GM21717 (cell line): ENCODE measurements around the gene TACR2.

Source experiments
- ATAC-seq: cut with Tn5 transposase; IDR thresholded peaks from one replicate; pipeline ENCODE4 v1.9.1; 2021; ENCODE audit warnings: mild to moderate bottlenecking, moderate library complexity; ENCODE audit not compliant: unreplicated experiment

The TACR2 gene

GRCh38 chr10:69377191-69377590 lies 39.5 kb downstream of the TACR2 start:
- ATAC-seq, result no peak

- ATAC-seq, result no peak
These were observed 40.1 kb downstream of the TACR2 start for GRCh38 chr10:69376662-69377061.

GRCh38 chr10:69375307-69376151 lies 41.2 kb downstream of the TACR2 start:
- no peak for ATAC-seq

- no peak for ATAC-seq
These were observed 41.8 kb downstream of the TACR2 start for GRCh38 chr10:69374931-69375306.

GRCh38 chr10:69374242-69374641 lies 42.5 kb downstream of the TACR2 start:
- ATAC-seq, result no peak

- no peak for ATAC-seq
These were observed 44.4 kb downstream of the TACR2 start for GRCh38 chr10:69372126-69372980.

- ATAC-seq, result no peak
These were observed 49.2 kb downstream of the TACR2 start for GRCh38 chr10:69367469-69367868.

- ATAC-seq, result no peak
These were observed 50.0 kb downstream of the TACR2 start for GRCh38 chr10:69366738-69367137.

GRCh38 chr10:69364232-69364940 lies 52.3 kb downstream of the TACR2 start:
- no peak for ATAC-seq

- no peak for ATAC-seq
These were observed 53.1 kb downstream of the TACR2 start for GRCh38 chr10:69363666-69364065.

- no peak for ATAC-seq
These were observed 54.2 kb downstream of the TACR2 start for GRCh38 chr10:69362471-69362954.

- ATAC-seq, result no peak
These were observed 55.5 kb downstream of the TACR2 start for GRCh38 chr10:69361303-69361614.

GRCh38 chr10:69360485-69361302 lies 56.0 kb downstream of the TACR2 start:
- ATAC-seq, result no peak

- no peak for ATAC-seq
These were observed 57.1 kb downstream of the TACR2 start for GRCh38 chr10:69359594-69359993.

- no peak for ATAC-seq
These were observed 57.6 kb downstream of the TACR2 start for GRCh38 chr10:69359148-69359547.

GRCh38 chr10:69358148-69358795 lies 58.4 kb downstream of the TACR2 start:
- no peak for ATAC-seq

- ATAC-seq, result no peak
These were observed 60.5 kb downstream of the TACR2 start for GRCh38 chr10:69356187-69356586.

- no peak for ATAC-seq
These were observed 62.6 kb downstream of the TACR2 start for GRCh38 chr10:69353977-69354635.
